NT2/D1 (cell line): ENCODE results near the gene ZNF516.
A peak's percentile ranks its signal among the peaks of the same experiment; 100 is the strongest.

ENCODE experiments used
- DNase-seq: peaks from one replicate; pipeline ENCODE4 v3.0.0-alpha.2; 2011; ENCODE audit warnings: low read depth, low spot score
- H3K27me3 ChIP-seq: 2 replicates; pipeline ENCODE4 v1.6.0; 2011; ENCODE audit warnings: mild to moderate bottlenecking; ENCODE audit not compliant: insufficient read length, insufficient read depth
- H3K36me3 ChIP-seq: 2 replicates; pipeline ENCODE4 v1.6.1; 2011; ENCODE audit warnings: mild to moderate bottlenecking, low read length, mixed read lengths; ENCODE audit not compliant: insufficient read depth, insufficient read length
- H3K4me1 ChIP-seq: 2 replicates; pipeline ENCODE4 v1.5.1; 2011; ENCODE audit not compliant: insufficient read depth, insufficient read length
- H3K4me3 ChIP-seq: 2 replicates; pipeline ENCODE4 v1.5.1; 2011; ENCODE audit warnings: low read depth; ENCODE audit not compliant: insufficient read length
- H3K9ac ChIP-seq: 2 replicates; pipeline ENCODE4 v1.6.0; 2011; ENCODE audit warnings: low read depth; ENCODE audit not compliant: insufficient read length
- H3K9me3 ChIP-seq: 2 replicates; pipeline ENCODE4 v1.5.1; 2011; ENCODE audit warnings: mild to moderate bottlenecking, low read length; ENCODE audit not compliant: insufficient read depth
- SUZ12 ChIP-seq: IDR thresholded peaks from 2 replicates; pipeline ENCODE4 v1.6.1; 2011; ENCODE audit not compliant: insufficient read length, insufficient read depth; ENCODE audit errors: extremely low read depth
- YY1 ChIP-seq: IDR thresholded peaks from 2 replicates; pipeline ENCODE4 v1.6.1; 2011; ENCODE audit not compliant: insufficient read length, insufficient read depth
- ZNF274 ChIP-seq: IDR thresholded peaks from 2 replicates; pipeline ENCODE4 v1.6.1; 2011; ENCODE audit warnings: mild to moderate bottlenecking, low read depth, low read length

ZNF516 gene

DNA sequence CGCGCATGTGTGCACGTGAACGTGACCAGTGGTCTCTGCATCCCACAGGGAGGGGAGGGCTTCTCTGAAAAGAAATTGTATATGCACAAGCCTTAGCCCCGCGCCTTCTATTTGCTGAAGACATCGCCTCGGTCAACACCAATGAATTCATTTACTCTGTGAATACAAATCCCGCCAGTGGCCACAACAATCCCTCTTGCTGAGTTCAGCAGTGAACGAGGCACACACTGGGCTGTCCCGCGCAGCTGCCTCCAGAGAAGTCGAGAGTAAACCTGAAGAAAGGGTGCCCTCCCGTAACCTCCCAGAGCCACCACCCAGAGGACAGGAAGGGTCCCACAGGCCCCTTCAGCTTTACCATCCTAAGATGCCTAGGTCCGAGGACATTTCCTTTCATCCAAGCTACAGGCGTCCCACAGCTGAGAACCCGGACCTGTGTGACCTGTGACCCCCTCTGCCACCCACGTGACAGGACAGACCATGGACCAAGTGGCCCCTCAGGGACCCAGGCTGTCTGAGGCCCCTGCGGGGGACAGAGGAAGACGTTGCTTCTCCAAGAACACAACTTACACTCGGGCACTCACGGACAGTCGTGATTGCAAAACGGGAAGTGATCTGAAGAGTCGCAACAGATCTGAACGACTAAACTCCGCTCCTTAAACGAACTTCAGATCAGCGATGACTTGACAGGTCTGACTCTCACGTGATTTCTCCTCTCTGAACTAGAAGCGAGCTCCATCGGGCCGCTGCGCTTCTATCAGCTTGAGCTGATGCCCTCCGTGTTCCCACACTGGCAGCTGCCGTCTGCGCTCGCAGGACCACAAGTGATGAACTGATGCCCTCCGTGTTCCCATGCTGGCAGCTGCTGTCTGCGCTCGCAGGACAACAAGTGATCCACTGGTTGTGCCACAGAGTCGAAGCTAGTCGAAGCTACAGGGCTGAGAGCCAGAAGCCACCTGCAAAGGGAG, 92.7 kb downstream of the ZNF516 start:
- no peak for TF ChIP-seq SUZ12
- no peak for TF ChIP-seq ZNF274
- no peak for TF ChIP-seq YY1
- Histone ChIP-seq H3K9me3 (no peaks in the 10 kb centered on the region), H3K9ac (no peak overlapping the region), H3K4me1 (peaks cover 2% of the 10 kb centered on the region), H3K4me3 (no peak overlapping the region), H3K36me3 (peaks cover 5% of the 10 kb centered on the region), H3K27me3 (no peaks in the 10 kb centered on the region)
- no peak for DNase-seq

DNA sequence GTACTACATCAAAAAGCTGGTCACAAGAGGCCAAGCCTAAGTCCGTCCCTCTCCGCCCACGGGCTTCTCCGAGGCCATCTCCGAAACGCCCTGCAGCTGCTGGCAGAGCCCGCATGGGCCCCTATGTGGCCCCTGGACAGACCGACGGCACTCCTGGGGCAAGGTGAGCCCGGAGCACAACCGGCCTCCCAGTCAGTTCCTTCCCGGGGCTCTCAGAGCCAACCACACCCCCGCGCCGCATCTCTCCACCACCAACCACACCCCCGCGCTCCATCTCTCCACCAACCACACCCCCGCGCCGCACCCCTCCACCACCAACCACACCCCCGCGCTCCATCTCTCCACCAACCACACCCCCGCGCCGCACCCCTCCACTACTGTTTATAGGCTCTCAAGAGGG, 93.5 kb downstream of the ZNF516 start:
- no peaks in the 10 kb centered on the region for H3K27me3 ChIP-seq
- H3K4me1 ChIP-seq: peaks cover 2% of the 10 kb centered on the region
- H3K36me3 ChIP-seq: peaks cover 5% of the 10 kb centered on the region
- H3K4me3 ChIP-seq: no peak overlapping the region
- no peak overlapping the region for H3K9ac ChIP-seq
- TF ChIP-seq SUZ12 (no peak), ZNF274 (no peak), YY1 (no peak)
- no peak for DNase-seq
- no peaks in the 10 kb centered on the region for H3K9me3 ChIP-seq

DNA sequence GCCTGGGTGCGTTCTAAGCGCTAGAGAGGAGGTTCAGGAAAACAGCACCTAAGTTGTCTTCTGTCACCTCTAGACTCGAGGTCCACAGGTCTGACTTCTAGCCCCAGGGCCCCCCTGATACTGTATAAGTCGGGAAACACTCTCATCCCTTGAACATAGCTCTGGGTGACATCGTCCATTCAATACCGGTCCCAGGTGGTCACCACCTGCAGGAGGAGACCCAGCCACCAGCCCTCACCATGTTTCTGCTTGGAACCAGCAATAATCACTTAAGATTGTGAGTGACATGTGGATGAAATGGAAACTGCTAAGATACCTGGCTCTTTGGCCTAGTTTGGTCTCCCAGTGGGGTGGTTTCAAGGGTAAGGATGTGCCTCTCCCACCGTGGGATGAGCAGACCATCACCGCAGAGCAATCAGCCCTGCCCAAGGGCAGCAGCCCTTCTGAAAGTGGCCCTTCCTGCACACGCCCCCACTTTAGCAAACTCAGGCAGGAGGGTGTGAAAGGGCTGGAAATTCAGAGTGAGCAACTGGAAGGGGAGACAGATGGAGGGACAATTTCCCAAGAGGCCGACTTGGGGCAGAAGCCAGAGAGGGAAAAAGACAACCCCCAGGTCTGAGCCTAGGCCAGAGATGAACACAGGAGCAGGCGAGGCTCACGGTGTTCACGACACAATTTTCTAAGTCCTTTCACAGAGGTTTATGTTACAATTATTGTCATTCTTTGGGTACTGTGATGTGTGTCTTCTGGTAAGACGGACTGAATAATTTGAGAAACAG, 95.2 kb downstream of the ZNF516 start:
- DNase-seq: no peak
- Histone ChIP-seq H3K9ac (no peak overlapping the region), H3K27me3 (no peaks in the 10 kb centered on the region), H3K4me3 (no peak overlapping the region), H3K4me1 (no peaks in the 10 kb centered on the region), H3K9me3 (no peaks in the 10 kb centered on the region), H3K36me3 (peaks cover 2% of the 10 kb centered on the region)
- TF ChIP-seq YY1: no peak
- no peak for TF ChIP-seq ZNF274
- TF ChIP-seq SUZ12: no peak

DNA sequence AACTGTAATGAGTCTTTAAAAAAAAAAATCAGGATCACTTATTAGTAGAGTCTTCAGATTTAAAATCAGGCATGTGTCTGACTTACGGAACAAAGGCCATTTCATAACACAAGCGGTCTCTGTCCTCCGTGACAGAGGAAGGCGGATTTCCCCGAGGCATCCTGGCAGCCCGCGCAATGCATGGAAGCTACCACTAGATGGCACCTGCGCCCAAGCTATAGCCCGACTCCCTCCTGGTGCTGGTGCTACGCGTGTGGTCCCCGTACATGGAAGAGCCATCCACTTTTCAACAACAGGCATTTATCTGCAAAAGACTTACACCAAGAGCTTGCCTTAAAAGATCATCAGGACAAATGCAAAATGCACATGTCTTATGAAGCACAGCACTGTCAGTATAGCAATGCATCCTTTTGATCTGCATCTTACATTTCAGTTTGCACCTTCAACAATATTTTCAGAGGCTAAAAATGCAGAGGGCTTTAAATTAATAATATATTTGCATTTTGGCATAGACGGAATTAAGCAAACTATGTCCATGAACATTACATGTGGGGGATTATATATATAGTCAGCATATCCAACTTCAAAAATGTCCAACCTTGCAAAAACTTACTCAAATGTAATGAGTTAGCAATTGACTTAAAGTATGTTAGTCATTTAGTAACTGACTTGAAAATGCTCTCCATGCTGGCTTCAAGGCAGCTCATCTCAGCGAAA, 96.0 kb downstream of the ZNF516 start:
- Histone ChIP-seq H3K36me3 (no peaks in the 10 kb centered on the region), H3K9ac (no peak overlapping the region), H3K9me3 (no peaks in the 10 kb centered on the region), H3K4me1 (no peaks in the 10 kb centered on the region), H3K4me3 (no peak overlapping the region), H3K27me3 (no peaks in the 10 kb centered on the region)
- TF ChIP-seq SUZ12: no peak
- TF ChIP-seq ZNF274: no peak
- no peak for TF ChIP-seq YY1
- DNase-seq: peak; percentile 57

DNA sequence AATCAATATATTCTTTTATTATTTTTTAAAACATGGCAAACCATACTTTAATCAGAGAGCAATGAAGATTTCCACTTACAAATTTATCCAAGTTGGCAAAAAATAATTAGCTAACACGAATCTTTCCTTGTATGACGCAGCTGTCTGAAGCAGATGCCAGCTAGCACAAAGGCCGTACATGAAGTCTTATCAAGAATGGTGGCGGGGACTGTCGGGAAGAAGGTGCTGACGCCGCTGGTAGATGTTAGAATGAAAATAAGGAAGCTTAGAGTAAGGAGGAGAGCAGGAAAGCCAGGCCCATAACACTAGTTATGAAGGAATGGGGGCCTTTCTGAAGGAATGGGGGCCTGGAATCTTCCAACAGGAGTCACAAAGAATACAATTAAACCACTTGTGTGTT, 96.7 kb downstream of the ZNF516 start:
- no peak for DNase-seq
- H3K9me3 ChIP-seq: no peaks in the 10 kb centered on the region

DNA sequence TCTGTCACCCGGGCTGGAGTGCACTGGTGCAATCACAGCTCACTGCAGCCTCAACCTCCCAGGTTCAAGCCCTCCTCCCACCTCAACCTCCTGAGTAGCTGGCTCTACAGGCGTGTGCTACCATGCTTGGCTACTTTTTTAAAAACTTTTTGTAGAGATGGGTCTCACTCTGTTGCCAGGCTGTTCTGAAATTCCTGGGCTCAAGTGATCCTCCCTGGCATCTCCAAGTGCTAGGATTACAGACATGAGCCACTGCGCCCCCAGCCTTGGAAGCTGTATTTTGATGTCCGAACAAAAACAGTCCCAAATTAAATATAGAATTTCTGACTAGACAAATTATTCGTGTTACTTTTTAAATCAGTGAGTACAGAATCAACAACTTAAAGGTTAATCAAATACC, 97.4 kb downstream of the ZNF516 start:
- Histone ChIP-seq H3K4me3 (no peak overlapping the region), H3K9me3 (no peaks in the 10 kb centered on the region), H3K36me3 (no peaks in the 10 kb centered on the region), H3K27me3 (no peaks in the 10 kb centered on the region), H3K4me1 (no peaks in the 10 kb centered on the region), H3K9ac (no peak overlapping the region)
- TF ChIP-seq SUZ12: no peak
- TF ChIP-seq ZNF274: no peak
- TF ChIP-seq YY1: no peak
- no peak for DNase-seq

More for the DNA sequence above, 96.7 kb downstream of the ZNF516 start:
- Histone ChIP-seq H3K9ac (no peak overlapping the region), H3K27me3 (no peaks in the 10 kb centered on the region), H3K36me3 (no peaks in the 10 kb centered on the region), H3K4me1 (no peaks in the 10 kb centered on the region), H3K4me3 (no peak overlapping the region)
- TF ChIP-seq SUZ12 (no peak), YY1 (no peak), ZNF274 (no peak)

DNA sequence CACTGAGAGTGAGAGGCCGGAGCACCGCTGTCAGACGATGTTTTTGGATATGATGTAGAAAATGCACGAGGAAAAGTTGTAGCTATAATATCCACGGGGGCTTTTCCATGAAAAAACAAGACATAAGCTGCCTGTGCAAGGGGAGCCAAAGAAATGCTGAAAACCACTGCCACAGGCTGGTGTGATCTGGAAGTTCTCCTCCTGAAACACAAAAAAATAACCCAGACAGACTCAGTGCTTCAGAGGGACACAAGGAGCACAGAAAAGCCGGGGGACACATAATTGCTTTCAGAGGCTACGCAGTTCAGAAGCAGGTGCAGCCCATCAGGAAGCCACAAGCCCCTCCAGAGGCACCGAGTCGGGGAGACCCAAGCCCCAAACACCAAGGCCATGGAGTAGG, 98.2 kb downstream of the ZNF516 start:
- Histone ChIP-seq H3K4me3 (no peak overlapping the region), H3K4me1 (no peaks in the 10 kb centered on the region), H3K36me3 (no peaks in the 10 kb centered on the region), H3K9me3 (no peaks in the 10 kb centered on the region), H3K9ac (no peak overlapping the region), H3K27me3 (no peaks in the 10 kb centered on the region)
- DNase-seq: no peak
- TF ChIP-seq SUZ12: no peak
